22Rv1 (cell line): ENCODE measurements around the gene CHST15.

ENCODE experiments used
- ZFX ChIP-seq: fragments of 450-650 bp; IDR thresholded peaks from 2 replicates; pipeline ENCODE4 v1.6.1; 2017; ENCODE audit warnings: antibody characterized with exemption, borderline replicate concordance
- TF ChIP-seq, protein P1 (sequence below): fragments of 450-650 bp; IDR thresholded peaks from 2 replicates; pipeline ENCODE4 v1.5.1; 2017; ENCODE audit warnings: mild to moderate bottlenecking

DNA sequence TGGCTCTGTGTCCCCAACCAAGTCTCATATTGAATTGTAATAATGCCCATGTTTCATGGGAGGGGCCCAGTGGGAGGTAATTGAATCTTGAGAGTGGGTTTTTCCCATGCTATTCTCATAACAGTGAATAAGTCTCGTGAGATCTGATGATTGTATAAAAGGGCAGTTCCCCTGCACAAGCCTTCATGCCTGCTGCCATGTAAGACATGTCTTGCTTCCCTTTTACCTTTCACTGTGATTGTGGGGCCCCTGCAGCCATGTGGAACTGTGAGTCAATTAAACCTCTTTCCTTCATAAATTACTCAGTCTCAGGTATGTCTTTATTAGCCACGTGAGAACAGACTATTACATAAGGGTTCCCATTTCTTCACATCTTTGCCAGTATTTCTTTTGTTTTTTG is 104.7 kb downstream of the CHST15 start:
- TF ChIP-seq, protein P1, sequence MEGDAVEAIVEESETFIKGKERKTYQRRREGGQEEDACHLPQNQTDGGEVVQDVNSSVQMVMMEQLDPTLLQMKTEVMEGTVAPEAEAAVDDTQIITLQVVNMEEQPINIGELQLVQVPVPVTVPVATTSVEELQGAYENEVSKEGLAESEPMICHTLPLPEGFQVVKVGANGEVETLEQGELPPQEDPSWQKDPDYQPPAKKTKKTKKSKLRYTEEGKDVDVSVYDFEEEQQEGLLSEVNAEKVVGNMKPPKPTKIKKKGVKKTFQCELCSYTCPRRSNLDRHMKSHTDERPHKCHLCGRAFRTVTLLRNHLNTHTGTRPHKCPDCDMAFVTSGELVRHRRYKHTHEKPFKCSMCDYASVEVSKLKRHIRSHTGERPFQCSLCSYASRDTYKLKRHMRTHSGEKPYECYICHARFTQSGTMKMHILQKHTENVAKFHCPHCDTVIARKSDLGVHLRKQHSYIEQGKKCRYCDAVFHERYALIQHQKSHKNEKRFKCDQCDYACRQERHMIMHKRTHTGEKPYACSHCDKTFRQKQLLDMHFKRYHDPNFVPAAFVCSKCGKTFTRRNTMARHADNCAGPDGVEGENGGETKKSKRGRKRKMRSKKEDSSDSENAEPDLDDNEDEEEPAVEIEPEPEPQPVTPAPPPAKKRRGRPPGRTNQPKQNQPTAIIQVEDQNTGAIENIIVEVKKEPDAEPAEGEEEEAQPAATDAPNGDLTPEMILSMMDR, result no peak
- no peak for TF ChIP-seq ZFX
